ENCODE results near the gene C18orf54. TPM values are rescaled to one million over a fixed set of nuclear protein-coding genes. Genes with fewer than 3 reads are reported as not detected.
"Not testable (repeated sequence)": the region's sequence is repeated elsewhere in the genome, so short reads cannot be mapped to it uniquely, and the experiment has no call there.

C18orf54 gene
- total RNA-seq, 1 donor from 2014 or later, result 1.7 TPM

DNA sequence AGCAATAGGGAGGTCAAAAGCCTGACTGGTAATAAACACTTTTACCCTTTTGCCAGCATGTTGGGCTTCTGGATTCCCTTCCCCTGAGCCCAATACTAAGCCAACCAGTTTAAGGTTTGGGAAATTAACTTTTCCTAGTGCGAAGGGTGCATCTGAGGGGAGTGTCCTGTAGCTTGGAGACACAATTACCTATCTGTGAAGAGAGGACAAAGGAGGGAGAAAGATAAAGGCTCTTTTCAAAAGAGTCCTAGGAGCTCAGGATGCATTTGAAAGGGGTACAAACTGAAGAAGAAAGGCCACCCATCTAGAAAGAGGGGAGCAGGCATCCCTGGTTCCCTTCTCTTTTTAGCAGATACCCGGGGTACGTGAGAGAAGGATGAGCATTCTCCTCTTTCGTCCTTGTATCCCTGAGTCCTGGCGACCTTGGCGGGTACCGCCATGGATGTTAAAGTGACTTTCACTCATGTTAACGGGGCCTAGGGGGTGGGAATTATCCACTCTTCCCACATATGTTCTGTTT is 25.1 kb downstream of the C18orf54 start:
- intact Hi-C loops (cut with micrococcal nuclease), result no loop called here
- DNase-seq (no peak), ATAC-seq (no peak)

DNA sequence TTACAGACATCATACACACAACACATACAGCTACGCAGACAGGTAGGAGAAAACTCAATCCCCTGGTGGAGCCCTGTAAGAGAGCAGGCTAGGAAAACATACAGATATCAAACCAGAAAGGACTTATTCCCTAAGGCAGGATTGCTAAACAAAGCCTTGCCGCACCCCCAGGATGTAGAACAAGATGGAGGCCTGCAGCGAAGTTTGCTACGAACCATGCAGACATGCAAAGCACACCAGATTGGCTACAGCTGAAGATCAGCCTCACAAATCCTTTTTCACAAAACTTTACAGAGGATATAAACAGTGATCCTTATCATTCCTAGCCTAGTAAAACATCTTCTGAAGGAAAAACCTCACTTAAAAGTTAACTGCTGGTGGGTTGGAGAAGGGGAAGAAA is 28.3 kb downstream of the C18orf54 start:
- ATAC-seq (no peak), DNase-seq (no peak)
- intact Hi-C loops (cut with micrococcal nuclease), result no loop called here

DNA sequence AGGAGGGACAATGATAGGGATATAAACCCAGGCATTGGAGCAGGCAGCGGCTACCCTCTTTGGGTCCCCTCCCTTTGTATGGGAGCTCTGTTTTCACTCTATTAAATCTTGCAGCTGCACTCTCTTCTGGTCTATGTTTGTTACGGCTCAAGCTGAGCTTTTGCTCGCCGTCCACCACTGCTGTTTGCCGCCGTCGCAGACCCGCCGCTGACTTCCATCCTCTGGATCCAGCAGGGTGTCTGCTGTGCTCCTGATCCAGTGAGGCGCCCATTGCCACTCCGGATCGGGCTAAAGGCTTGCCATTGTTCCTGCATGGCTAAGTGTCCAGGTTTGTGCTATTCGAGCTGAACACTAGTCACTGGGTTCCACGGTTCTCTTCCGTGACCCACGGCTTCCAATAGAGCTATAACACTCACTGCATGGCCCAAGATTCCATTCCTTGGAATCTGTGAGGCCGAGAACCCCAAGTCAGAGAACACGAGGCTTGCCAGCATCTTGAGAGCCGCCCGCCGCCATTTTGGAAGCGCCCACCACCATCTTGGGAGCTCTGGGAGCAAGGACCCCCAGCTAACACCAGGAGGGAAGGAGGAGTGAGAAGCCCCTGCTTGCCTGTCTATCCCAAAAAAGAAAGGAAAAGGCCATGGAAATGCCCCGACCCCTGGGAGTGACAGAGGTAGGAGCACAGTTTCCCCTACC is 29.2 kb downstream of the C18orf54 start:
- intact Hi-C loops (cut with micrococcal nuclease); ATAC-seq; DNase-seq: not testable (repeated sequence)

DNA sequence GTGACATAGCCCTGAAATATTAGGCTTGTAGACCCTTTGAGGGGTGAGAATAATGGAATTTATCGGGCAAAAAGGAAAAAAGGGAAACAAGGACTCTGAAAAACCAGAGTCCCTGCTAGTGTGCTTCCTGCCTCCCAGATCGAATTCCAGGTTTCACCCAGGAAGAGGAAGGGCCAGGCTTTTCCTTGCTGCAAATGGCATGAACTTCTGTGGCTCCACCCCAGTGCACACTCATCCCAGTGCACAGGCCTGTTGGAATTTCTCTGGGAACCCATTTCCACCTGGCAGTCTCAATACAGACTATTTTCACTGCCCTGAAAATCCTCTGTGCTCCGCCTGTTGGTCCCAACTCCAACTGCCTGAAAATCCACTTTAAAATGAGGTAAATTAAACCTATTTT is 29.9 kb downstream of the C18orf54 start:
- intact Hi-C loops (cut with micrococcal nuclease), result no loop called here
- ATAC-seq, result no peak
- DNase-seq, result no peak

DNA sequence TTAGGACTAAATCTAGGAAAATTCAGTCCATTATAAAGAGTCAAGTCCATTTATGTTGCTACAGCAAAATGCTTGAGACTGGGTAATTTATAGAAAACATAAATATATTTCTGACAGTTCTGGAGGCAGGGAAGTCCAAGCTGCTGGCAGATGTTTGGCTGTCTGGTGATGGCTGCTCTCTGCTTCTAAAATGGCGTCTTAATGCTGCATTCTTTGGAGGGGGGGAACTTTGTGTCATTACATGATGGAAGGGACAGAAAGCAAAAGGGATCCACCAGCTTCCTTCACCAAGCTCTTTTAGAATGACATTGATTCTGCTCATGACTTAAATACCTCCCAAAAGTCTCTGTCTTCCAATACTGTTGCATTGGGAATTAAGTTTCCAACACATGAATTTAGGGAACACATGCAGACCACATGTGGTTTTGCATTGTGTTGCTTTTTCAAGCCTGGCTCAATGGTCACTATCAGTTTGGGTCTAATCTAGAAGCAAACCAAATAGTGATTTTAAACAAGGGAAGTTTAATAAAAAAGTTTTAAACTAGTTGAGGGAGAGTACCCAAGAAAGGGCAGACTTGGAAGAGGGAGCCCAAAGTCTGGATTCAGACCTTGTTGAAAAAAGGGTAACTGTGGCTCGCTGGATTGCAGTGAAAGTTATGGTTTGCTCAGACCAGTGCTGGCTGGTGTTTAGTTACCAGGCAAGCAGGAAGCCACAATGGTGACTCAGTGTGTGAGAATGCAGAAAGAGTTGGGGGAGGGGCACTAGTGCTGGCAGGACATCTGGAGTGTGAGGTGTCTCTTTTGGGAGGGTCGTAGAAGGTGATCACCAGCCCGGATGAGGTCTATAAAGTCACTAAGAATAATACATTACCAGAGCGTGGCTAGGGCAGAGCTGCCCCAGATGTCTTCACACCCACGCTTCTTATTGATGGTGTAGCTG is 30.8 kb downstream of the C18orf54 start:
- no peak for DNase-seq
- intact Hi-C loops (cut with micrococcal nuclease), result no loop called here
- no peak for ATAC-seq

DNA sequence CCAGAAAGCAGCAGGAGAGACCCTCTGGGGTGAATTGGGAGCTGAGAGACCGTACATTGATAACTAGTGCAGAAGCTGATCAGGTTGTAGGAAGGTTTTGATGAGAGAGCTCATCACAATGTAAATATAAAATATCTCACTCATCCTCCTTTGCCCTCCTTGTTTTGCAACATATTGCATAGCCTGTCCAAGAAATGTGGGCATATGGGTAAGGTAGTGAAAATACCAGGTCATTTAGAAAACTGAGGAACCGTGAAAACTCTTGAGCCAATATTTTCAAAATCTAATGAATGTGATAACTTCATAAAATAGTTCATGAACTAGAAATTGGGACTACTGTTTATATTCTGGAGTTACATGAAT is 31.4 kb downstream of the C18orf54 start:
- no peak for DNase-seq
- intact Hi-C loops (cut with micrococcal nuclease), result no loop called here
- ATAC-seq, result no peak

DNA sequence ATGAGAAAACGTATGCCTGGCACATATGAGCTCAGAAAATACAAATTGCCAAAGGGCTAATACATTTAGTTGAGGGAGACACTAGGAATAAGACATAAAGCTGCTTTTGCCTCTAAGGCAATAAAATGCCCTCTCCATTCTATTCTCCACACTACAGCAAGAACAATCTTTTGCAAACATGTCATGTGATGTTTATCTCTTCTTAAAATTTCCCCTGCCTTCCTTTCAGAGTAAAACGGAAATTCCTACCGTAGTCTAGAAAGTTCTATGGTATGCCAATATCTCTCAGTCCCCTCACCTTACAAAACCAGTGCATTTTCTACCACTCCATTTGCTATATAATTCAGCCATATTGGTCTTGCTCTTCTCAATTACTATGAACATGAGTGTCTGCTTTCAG is 33.1 kb downstream of the C18orf54 start:
- intact Hi-C loops (cut with micrococcal nuclease), result no loop called here
- no peak for ATAC-seq

DNA sequence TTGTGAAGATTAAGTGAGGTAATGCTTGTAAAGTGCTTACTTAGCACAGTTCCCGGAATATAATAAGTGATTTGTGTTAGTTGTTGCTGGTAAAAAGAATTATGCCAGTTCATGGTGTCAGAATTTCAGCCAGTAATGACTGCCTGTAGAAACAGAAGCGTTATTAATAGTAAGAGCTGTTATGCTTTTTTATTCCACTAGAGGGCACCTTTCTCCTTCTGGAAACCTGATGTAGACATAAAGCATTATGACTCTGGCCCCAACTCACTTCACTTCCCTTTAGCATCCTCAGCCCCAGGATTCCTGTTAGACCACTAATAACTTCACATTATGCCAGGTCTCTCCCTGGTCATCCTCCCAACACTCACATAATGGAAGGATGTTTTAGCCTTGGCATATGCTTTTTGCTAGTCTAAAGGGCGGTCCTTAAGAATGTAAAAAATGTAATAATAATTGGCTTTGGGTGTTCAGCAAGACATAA is 34.9 kb downstream of the C18orf54 start:
- intact Hi-C loops (cut with micrococcal nuclease), result no loop called here
- DNase-seq (no peak), ATAC-seq (no peak)

More for the DNA sequence above, 33.1 kb downstream of the C18orf54 start:
- no peak for DNase-seq

DNA sequence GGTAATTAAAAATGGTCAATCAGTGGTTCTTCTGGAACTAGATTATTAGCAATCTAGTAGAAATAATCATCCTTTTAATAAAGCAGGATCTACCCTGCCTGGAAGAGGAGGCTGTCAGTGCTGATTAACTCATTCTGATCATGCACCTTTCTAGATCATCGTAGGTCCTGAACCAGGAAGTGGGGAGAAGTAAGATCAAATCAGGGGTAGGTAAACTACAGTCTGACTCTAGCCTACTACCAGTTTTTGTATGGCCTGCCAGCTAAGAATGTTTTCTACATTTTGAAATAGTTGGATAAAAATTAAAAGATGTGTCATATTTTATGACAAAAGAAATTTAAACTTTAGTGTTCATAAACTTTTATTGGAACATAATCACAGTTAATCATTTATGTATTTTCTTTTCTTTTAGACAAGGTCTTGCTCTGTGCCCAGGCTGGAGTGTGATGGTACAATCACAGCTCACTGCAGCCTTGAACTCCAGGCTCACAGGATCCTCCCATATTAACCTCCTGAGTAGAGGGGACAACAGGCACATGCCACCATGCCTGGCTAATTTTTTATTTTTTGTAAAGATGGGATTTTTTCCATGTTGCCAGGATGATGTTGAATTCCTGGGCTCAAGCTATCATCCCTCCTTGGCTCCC is 36.1 kb downstream of the C18orf54 start:
- DNase-seq (no peak), ATAC-seq (no peak)

DNA sequence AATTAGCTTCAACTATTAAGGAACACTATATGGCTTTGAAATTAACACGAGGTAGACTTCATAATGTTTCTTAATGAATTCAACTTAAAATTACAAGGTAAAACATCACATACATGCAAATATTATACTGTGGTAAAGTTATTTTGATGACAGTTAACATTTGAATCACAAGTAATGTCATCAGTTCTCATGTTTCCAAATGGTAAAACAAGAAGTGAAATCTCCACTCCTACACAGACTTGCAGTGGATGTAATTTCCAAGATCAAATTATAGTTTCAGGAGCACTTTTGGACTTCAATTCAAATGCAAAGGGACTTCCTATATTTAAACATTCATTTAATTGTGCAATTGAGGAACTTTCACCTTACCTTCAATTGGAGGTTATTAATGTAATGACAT is 39.1 kb downstream of the C18orf54 start:
- intact Hi-C loops (cut with micrococcal nuclease), result no loop called here
- ATAC-seq (no peak), DNase-seq (no peak)

More for the DNA sequence above, 36.1 kb downstream of the C18orf54 start:
- intact Hi-C loops (cut with micrococcal nuclease), result no loop called here

DNA sequence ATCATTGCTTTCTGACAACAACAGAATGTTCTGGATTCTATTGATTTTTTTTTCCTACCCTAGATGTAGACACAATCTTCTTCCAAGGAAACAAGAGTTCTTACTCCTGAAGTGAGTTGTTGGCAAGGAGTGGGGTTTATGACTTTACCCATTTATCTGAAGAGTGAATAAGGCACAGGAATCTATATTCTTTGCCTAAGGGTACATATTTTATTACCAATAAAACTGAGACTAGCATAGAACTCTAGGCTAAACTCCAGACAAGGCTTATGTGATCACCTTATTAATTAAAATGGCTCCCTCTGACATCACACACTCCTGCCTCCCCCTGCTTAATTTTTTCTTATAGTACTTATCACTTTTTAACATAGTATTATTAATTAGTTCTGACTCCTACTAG is 47.6 kb downstream of the C18orf54 start:
- intact Hi-C loops (cut with micrococcal nuclease), result no loop called here
- DNase-seq, result no peak
- ATAC-seq, result no peak

DNA sequence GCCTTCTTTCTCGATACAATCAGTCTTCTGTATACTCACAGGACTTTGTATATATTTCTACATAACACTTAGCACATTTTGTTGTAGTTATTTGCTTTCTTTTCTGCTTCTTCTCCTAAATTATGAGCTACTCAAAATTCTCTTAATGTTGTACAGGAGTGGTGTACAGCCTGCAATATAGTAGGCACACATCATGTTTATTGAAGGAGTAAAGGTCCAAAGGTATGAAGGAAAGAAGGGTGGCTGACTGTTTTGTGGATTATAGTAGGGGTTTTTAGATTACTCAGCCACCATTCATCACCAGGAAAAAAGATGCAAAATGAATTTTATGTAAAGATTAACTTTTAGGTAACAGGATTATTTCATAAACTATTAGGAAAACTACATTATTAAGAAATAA is 54.1 kb downstream of the C18orf54 start:
- DNase-seq (no peak), ATAC-seq (no peak)
- intact Hi-C loops (cut with micrococcal nuclease), result no loop called here

DNA sequence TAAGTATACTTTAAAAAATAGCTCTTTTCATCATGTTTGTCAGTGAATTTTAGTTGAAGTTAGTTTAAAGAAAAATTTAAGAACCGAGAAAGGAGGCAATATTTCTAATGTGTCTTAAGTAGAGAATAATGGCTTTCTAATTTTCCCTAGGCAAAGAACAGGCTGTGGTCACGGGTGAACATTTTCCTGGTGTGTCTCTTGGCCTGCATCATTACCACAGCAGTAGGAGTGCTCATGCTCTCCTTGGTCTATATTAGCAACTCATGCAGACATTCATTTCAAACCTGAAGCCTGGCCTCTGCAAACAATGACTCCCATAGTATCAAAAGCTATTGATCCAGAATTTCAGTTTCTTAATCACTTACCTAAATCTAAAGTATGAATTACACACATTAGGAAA is 57.4 kb downstream of the C18orf54 start:
- intact Hi-C loops (cut with micrococcal nuclease), result no loop called here
- DNase-seq (no peak), ATAC-seq (no peak)

DNA sequence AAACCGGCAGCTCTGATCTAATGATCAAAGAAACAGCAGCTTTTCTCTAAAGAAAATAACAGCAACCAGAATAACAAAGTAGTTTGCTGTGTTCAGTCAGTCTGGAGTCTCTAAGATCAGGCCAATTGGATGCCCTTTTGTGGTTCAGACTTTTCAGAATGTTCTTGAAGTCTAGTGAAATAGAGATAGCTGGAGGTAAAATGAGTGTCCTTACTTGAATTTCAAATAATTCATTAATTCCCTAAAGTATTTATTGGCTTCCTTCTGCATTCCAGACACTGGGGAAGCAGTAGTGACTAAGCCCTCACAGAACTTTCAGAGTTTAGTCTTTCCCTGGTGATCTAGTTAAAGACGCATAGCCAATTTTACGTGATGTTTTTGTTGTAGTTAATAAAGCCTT is 58.7 kb downstream of the C18orf54 start:
- DNase-seq (no peak), ATAC-seq (peak; percentile 41)
- intact Hi-C loops (cut with micrococcal nuclease), result no loop called here

DNA sequence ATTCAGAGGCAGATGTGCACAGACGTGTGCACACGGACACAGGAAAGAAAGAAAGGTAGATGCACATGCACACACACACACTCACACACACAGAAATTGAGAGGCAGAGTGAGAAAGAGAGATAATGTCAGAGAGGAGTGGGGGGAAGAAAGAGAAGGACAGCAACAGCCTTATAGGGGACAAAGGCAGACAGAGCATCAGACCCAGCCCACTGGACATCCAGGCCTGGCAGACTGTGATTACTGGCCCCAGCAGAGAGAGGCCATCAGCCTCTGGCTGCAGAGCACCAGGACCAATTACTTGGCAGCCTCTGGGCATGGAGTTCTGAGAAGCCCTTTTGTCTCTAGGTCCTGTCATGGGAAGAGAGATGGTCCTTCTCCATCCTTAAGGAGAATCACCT is 66.1 kb downstream of the C18orf54 start:
- no peak for DNase-seq
- ATAC-seq, result no peak
- intact Hi-C loops (cut with micrococcal nuclease), result no loop called here

DNA sequence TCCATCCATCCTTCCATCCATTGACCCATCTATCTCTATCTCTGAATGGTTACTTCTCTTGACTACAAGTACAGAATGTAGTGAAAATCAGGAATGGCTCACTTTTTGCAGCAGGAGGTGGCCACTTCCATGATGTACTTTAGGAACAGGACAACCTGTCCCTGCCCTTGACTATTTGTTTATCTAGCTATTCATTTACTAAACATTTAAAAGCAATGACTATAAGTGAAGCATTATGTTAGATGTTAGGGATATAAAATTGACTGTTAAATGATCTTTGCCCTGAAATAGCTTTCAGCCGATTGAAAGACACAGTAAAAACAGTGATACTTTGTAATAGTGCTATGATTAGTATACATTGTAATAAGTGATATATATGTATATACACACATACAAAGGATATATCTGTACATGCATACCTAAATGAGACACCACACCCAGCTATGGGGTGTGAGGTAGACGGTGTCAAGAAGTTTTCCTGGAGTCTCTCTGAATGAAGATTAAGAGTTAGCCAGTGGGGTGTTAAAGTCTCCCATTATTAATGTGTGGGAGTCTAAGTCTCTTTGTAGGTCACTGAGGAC is 68.5 kb downstream of the C18orf54 start:
- DNase-seq, result no peak
- intact Hi-C loops (cut with micrococcal nuclease), result no loop called here
- no peak for ATAC-seq

Data from left ventricle myocardium superior (tissue), 1 donor.